ENCODE measurements around the gene CTSZ. TPM values are rescaled to one million over a fixed set of nuclear protein-coding genes. Genes with fewer than 3 reads are reported as not detected.

Gene CTSZ
- total RNA-seq, 2 donors from 2014 or later: 27.4 to 30.1 TPM

DNA sequence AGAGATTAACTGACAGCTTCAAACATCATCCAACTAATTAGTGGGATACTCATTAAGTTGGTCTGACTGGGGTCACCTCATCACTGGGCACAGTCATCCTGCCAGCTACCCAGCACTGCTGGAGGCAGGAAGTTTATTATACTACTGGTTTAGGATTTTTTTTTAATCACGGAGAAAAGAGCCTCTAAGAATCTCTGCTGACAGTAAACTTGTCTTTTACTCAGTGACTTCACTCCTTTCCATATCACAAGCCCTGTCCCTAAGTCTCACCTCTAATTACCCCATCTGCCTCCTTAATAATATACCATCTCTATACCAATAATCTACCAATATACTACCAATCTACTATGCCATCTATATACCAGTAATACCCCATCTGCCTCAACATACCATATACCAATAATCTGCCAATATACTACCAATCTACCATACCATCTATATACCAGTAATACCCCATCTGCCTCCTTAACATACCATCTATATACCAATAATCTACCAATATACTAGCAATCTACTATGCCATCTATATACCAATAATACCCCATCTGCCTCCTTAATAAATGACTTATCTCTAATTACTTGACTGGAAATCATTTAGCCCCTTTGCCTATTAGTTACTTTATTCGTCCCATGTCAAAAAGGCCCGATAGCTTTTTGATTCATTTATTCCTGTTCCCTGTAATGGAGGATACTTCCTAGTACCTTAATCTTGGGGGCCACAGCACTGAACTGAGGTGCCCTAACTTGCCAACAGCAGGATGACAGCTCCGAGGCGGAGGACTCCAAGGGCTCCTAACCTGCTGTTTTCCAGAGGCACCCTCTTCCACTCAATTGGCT is 20.1 kb upstream of the CTSZ start:
- Mint-ChIP-seq H3K36me3 (ENCODE audit: low read depth) (peaks cover 14% of the 10 kb centered on the region), H3K27ac (peak overlapping the region; percentile 89), H3K27me3 (no peaks in the 10 kb centered on the region), H3K4me1 (peaks cover 58% of the 10 kb centered on the region), H3K4me3 (peak overlapping the region; percentile 73)
- H3K9me3 ChIP-seq (ENCODE audit: control insufficient read depth, low read length, poor library complexity, severe bottlenecking): no peaks in the 10 kb centered on the region
- ATAC-seq (no peak), DNase-seq (no peak)

- no peaks in the 10 kb centered on the region for H3K9me3 ChIP-seq (ENCODE audit: control insufficient read depth, low read length, poor library complexity, severe bottlenecking)
- ATAC-seq (no peak), DNase-seq (no peak)
- no peak overlapping the region for H3K27ac Mint-ChIP-seq
- peaks cover 50% of the 10 kb centered on the region for H3K4me1 Mint-ChIP-seq
- H3K27me3 Mint-ChIP-seq: no peaks in the 10 kb centered on the region
- H3K36me3 Mint-ChIP-seq (ENCODE audit: low read depth): peaks cover 14% of the 10 kb centered on the region
- no peak overlapping the region for H3K4me3 Mint-ChIP-seq
Observed at GRCh38 chr20:59025511-59025910, 18.5 kb upstream of the CTSZ start.

GRCh38 chr20:59025086-59025485 is 18.0 kb upstream of the CTSZ start:
- Mint-ChIP-seq H3K36me3 (ENCODE audit: low read depth) (peaks cover 10% of the 10 kb centered on the region), H3K4me1 (peaks cover 46% of the 10 kb centered on the region), H3K27me3 (no peaks in the 10 kb centered on the region), H3K27ac (no peak overlapping the region), H3K4me3 (no peak overlapping the region)
- no peak for ATAC-seq
- H3K9me3 ChIP-seq (ENCODE audit: control insufficient read depth, low read length, poor library complexity, severe bottlenecking): no peaks in the 10 kb centered on the region
- DNase-seq: no peak

DNA sequence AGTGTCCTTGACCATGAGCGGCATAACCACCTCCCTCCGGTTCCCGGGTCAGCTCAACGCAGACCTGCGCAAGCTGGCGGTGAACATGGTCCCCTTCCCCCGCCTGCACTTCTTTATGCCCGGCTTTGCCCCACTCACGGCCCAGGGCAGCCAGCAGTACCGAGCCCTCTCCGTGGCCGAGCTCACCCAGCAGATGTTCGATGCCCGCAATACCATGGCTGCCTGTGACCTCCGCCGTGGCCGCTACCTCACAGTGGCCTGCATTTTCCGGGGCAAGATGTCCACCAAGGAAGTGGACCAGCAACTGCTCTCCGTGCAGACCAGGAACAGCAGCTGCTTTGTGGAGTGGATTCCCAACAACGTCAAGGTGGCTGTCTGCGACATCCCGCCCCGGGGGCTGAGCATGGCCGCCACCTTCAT is 17.1 kb upstream of the CTSZ start:
- ATAC-seq: no peak
- H3K4me1 Mint-ChIP-seq: peaks cover 41% of the 10 kb centered on the region
- H3K4me3 Mint-ChIP-seq: no peak overlapping the region
- peaks cover 8% of the 10 kb centered on the region for H3K36me3 Mint-ChIP-seq (ENCODE audit: low read depth)
- no peaks in the 10 kb centered on the region for H3K27me3 Mint-ChIP-seq
- peak overlapping the region; percentile 79 for H3K27ac Mint-ChIP-seq
- DNase-seq: no peak
- no peaks in the 10 kb centered on the region for H3K9me3 ChIP-seq (ENCODE audit: control insufficient read depth, low read length, poor library complexity, severe bottlenecking)

GRCh38 chr20:59023616-59024015 is 16.6 kb upstream of the CTSZ start:
- no peak for ATAC-seq
- no peaks in the 10 kb centered on the region for H3K27me3 Mint-ChIP-seq
- no peak for DNase-seq
- peaks cover 37% of the 10 kb centered on the region for H3K4me1 Mint-ChIP-seq
- H3K9me3 ChIP-seq (ENCODE audit: control insufficient read depth, low read length, poor library complexity, severe bottlenecking): no peaks in the 10 kb centered on the region
- H3K27ac Mint-ChIP-seq: no peak overlapping the region
- H3K4me3 Mint-ChIP-seq: no peak overlapping the region
- peaks cover 8% of the 10 kb centered on the region for H3K36me3 Mint-ChIP-seq (ENCODE audit: low read depth)

DNA sequence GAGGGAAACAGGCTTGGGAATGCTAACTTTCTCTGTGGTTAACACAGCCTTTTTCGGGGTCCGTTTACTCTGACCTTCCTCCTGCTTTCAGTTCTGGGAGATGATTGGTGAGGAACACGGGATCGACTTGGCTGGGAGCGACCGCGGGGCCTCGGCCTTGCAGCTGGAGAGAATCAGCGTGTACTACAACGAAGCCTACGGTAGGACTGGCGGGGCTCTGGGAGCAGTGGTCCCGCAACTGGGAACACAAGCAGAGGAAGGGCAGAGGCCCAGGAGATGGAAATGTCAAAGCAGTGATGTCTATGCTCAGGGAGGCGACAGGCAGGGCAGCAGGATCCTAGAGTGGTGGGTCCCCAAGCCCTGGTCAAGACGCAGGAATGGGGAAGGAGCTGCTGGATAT is 15.7 kb upstream of the CTSZ start:
- no peak overlapping the region for H3K4me3 Mint-ChIP-seq
- peak overlapping the region; percentile 27 for H3K27ac Mint-ChIP-seq
- DNase-seq: no peak
- peaks cover 8% of the 10 kb centered on the region for H3K36me3 Mint-ChIP-seq (ENCODE audit: low read depth)
- no peak for ATAC-seq
- H3K4me1 Mint-ChIP-seq: peaks cover 36% of the 10 kb centered on the region
- no peaks in the 10 kb centered on the region for H3K9me3 ChIP-seq (ENCODE audit: control insufficient read depth, low read length, poor library complexity, severe bottlenecking)
- no peaks in the 10 kb centered on the region for H3K27me3 Mint-ChIP-seq

- DNase-seq: no peak
- no peak overlapping the region for H3K27ac Mint-ChIP-seq
- H3K4me1 Mint-ChIP-seq: peaks cover 34% of the 10 kb centered on the region
- H3K27me3 Mint-ChIP-seq: no peaks in the 10 kb centered on the region
- no peak overlapping the region for H3K4me3 Mint-ChIP-seq
- no peaks in the 10 kb centered on the region for H3K9me3 ChIP-seq (ENCODE audit: control insufficient read depth, low read length, poor library complexity, severe bottlenecking)
- H3K36me3 Mint-ChIP-seq (ENCODE audit: low read depth): peaks cover 4% of the 10 kb centered on the region
- ATAC-seq: no peak
Observed at GRCh38 chr20:59020938-59021551, 14.0 kb upstream of the CTSZ start.

DNA sequence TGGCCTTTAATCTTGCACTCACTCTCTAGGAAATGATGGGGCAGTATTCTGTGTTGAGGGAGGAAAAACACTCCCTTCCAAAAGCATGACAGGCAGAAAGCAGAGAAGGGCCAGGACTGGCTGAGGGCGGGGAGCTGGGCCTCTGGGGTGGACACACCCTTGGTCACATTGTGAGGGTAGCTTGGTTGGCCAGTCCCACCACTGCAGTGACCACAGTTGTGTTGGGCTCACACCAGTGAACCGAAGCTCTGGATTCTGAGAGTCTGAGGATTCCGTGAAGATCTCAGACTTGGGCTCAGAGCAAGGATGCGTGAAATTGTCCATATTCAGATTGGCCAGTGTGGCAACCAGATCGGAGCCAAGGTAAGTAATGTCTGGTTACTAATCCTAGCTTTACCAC is 12.2 kb upstream of the CTSZ start, which contains the start of gene TUBB1:
TSS of gene TUBB1 (plus strand) at position 213 of the 400 bp plus-strand sequence. CDS start at position 307, 94 bp downstream.
- H3K9me3 ChIP-seq (ENCODE audit: control insufficient read depth, low read length, poor library complexity, severe bottlenecking): no peaks in the 10 kb centered on the region
- no peak within 1 kb of the TSS for H3K4me3 Mint-ChIP-seq
- H3K4me1 Mint-ChIP-seq: peaks cover 25% of the 10 kb centered on the region
- DNase-seq (no peak), ATAC-seq (no peak)
- no peaks in the 10 kb centered on the region for H3K27me3 Mint-ChIP-seq
- peak within 1 kb of the TSS; percentile 29 for H3K27ac Mint-ChIP-seq
- peaks cover 2% of the 10 kb centered on the region for H3K36me3 Mint-ChIP-seq (ENCODE audit: low read depth)

DNA sequence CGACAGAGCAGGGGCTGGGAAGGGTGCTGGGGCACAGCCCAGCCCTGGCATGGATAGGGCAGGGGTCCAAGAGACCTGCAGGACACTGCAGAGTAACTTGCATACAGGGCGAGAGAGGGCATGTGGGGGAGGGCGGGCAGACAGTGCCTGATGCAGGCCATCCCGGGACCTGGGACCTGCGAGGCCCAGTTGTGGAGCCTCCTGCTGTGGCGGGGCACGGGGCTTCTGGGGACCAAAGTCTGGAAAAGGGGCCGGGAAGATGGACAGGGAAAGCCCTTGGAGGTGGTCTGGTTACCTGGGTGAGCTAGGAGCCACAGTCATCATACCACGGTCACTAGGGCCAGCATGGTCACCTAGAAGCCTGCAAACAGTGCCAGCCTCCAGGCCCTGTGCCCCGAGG is 11.8 kb upstream of the CTSZ start:
- peaks cover 2% of the 10 kb centered on the region for H3K36me3 Mint-ChIP-seq (ENCODE audit: low read depth)
- no peaks in the 10 kb centered on the region for H3K27me3 Mint-ChIP-seq
- H3K9me3 ChIP-seq (ENCODE audit: control insufficient read depth, low read length, poor library complexity, severe bottlenecking): no peaks in the 10 kb centered on the region
- H3K4me1 Mint-ChIP-seq: peaks cover 29% of the 10 kb centered on the region
- H3K4me3 Mint-ChIP-seq: no peak overlapping the region
- H3K27ac Mint-ChIP-seq: no peak overlapping the region
- ATAC-seq (no peak), DNase-seq (no peak)

- no peak for ATAC-seq
- peaks cover 36% of the 10 kb centered on the region for H3K4me1 Mint-ChIP-seq
- DNase-seq: no peak
- H3K27ac Mint-ChIP-seq: no peak overlapping the region
- peaks cover under 1% of the 10 kb centered on the region for H3K36me3 Mint-ChIP-seq (ENCODE audit: low read depth)
- H3K4me3 Mint-ChIP-seq: no peak overlapping the region
- no peaks in the 10 kb centered on the region for H3K9me3 ChIP-seq (ENCODE audit: control insufficient read depth, low read length, poor library complexity, severe bottlenecking)
- H3K27me3 Mint-ChIP-seq: no peaks in the 10 kb centered on the region
Observed at GRCh38 chr20:59017493-59018231, 10.6 kb upstream of the CTSZ start.

DNA sequence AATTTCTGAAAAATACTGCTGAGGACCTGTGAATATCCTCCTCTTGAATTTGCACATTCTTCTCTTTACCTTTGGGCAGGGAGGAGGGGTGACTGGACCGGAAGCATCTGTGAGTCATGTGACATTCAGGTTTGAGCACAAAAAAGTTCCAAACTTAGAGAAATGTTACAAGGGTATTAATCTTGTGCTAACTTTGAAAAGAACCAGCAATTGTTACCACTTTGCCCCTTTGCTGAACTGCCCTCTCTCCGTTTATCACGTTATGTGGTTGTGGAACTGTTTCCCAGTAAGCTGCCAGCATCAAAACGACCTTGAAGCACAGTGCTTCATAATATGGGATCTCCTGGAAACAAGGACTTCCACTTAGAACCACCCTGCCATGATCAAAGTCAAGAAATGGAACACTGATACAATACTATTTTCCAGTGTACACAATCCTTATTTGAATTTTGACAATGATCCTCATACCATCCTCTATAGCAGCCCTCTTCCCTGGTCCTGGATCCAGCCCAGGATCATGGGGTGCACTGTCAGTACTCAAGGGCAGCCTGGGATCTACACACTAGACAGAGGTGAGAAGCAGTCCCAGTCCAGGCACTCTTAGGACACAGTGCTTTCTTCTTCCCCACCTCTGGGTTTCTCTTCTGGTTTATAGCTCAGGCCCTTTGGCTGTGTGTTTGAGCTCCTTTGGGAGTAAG is 9.9 kb upstream of the CTSZ start:
- peaks cover 36% of the 10 kb centered on the region for H3K4me1 Mint-ChIP-seq
- no peaks in the 10 kb centered on the region for H3K36me3 Mint-ChIP-seq (ENCODE audit: low read depth)
- H3K27me3 Mint-ChIP-seq: no peaks in the 10 kb centered on the region
- no peak for ATAC-seq
- DNase-seq: no peak
- H3K9me3 ChIP-seq (ENCODE audit: control insufficient read depth, low read length, poor library complexity, severe bottlenecking): no peaks in the 10 kb centered on the region
- H3K4me3 Mint-ChIP-seq: no peak overlapping the region
- H3K27ac Mint-ChIP-seq: peak overlapping the region; percentile 41

GRCh38 chr20:59015812-59016711 is 9.0 kb upstream of the CTSZ start:
- Mint-ChIP-seq H3K4me1 (peaks cover 41% of the 10 kb centered on the region), H3K27me3 (no peaks in the 10 kb centered on the region), H3K36me3 (ENCODE audit: low read depth) (no peaks in the 10 kb centered on the region), H3K4me3 (no peak overlapping the region), H3K27ac (peak overlapping the region; percentile 32)
- ATAC-seq (no peak), DNase-seq (no peak)
- no peaks in the 10 kb centered on the region for H3K9me3 ChIP-seq (ENCODE audit: control insufficient read depth, low read length, poor library complexity, severe bottlenecking)

Measured in T-helper 17 cell (primary cell).